Rectal smooth muscle tissue (tissue), 1 donor: ENCODE results near the gene CLK1.

Experiments used
- H3K27ac ChIP-seq: one replicate; pipeline ENCODE4 v1.7.0; 2013; ENCODE audit warnings: low read depth, low read length, inconsistent platforms
- H3K27me3 ChIP-seq: one replicate; pipeline ENCODE4 v1.7.0; 2013; ENCODE audit warnings: low read length; ENCODE audit not compliant: control insufficient read depth, insufficient read depth
- H3K36me3 ChIP-seq: one replicate; pipeline ENCODE4 v1.7.0; 2013; ENCODE audit warnings: low read length; ENCODE audit not compliant: control insufficient read depth, insufficient read depth
- H3K4me1 ChIP-seq: one replicate; pipeline ENCODE4 v1.7.0; 2013; ENCODE audit warnings: low read length; ENCODE audit not compliant: control insufficient read depth, insufficient read depth
- H3K4me3 ChIP-seq: one replicate; pipeline ENCODE4 v1.7.0; 2013; ENCODE audit warnings: low read length
- H3K9ac ChIP-seq: one replicate; pipeline ENCODE4 v1.7.0; 2013; ENCODE audit warnings: low read length

CLK1 gene

GRCh38 chr2:200814276-200814815 lies 50.1 kb downstream of the CLK1 start:
- H3K4me3 ChIP-seq: no peak overlapping the region
- peaks cover 17% of the 10 kb centered on the region for H3K4me1 ChIP-seq
- H3K36me3 ChIP-seq: peaks cover 28% of the 10 kb centered on the region
- H3K27me3 ChIP-seq: no peaks in the 10 kb centered on the region
- H3K9ac ChIP-seq: no peak overlapping the region
- no peak overlapping the region for H3K27ac ChIP-seq

- Histone ChIP-seq H3K27me3 (no peaks in the 10 kb centered on the region), H3K27ac (peak overlapping the region; percentile 94), H3K4me3 (peak overlapping the region; percentile 79), H3K36me3 (peaks cover 18% of the 10 kb centered on the region), H3K4me1 (peaks cover 17% of the 10 kb centered on the region), H3K9ac (peak overlapping the region; percentile 26)
These were observed 52.1 kb downstream of the CLK1 start for GRCh38 chr2:200812122-200813022.

- Histone ChIP-seq H3K27me3 (no peaks in the 10 kb centered on the region), H3K9ac (peak within 1 kb of the TSS; percentile 54), H3K27ac (peak within 1 kb of the TSS; percentile 94), H3K36me3 (peaks cover 11% of the 10 kb centered on the region), H3K4me1 (peaks cover 17% of the 10 kb centered on the region), H3K4me3 (peak within 1 kb of the TSS; percentile 79)
These were observed 52.9 kb downstream of the CLK1 start, which contains the start of gene BZW1 for GRCh38 chr2:200811333-200812121. Gene BZW1, plus strand, starts transcription at chr2:200811910. Its CDS starts 1,308 bp downstream, at chr2:200813218.

- H3K4me1 ChIP-seq: peaks cover 17% of the 10 kb centered on the region
- peak overlapping the region; percentile 59 for H3K4me3 ChIP-seq
- peak overlapping the region; percentile 2 for H3K9ac ChIP-seq
- H3K27me3 ChIP-seq: no peaks in the 10 kb centered on the region
- H3K27ac ChIP-seq: peak overlapping the region; percentile 94
- H3K36me3 ChIP-seq: peaks cover 8% of the 10 kb centered on the region
These were observed 53.5 kb downstream of the CLK1 start for GRCh38 chr2:200810998-200811332.

- Histone ChIP-seq H3K4me3 (peak overlapping the region; percentile 59), H3K27ac (peak overlapping the region; percentile 94), H3K9ac (peak overlapping the region; percentile 2), H3K36me3 (peaks cover 6% of the 10 kb centered on the region), H3K27me3 (no peaks in the 10 kb centered on the region), H3K4me1 (peaks cover 17% of the 10 kb centered on the region)
These were observed 54.0 kb downstream of the CLK1 start for GRCh38 chr2:200810252-200810997.

- Histone ChIP-seq H3K27me3 (no peaks in the 10 kb centered on the region), H3K9ac (no peak overlapping the region), H3K27ac (no peak overlapping the region), H3K4me1 (peaks cover 17% of the 10 kb centered on the region), H3K4me3 (no peak overlapping the region), H3K36me3 (no peaks in the 10 kb centered on the region)
These were observed 54.8 kb downstream of the CLK1 start for GRCh38 chr2:200809506-200810251.
